Duodenal mucosa (tissue), 2 donors: Measurements from ENCODE around the gene IER3IP1.
A peak's percentile ranks its signal among the peaks of the same experiment; 100 is the strongest.
"Not testable (repeated sequence)": the region's sequence is repeated elsewhere in the genome, so short reads cannot be mapped to it uniquely, and the experiment has no call there.

Experiments
- H3K27ac ChIP-seq: one replicate; pipeline ENCODE4 v1.7.0; 2013; ENCODE audit warnings: low read depth, low read length
- H3K27me3 ChIP-seq, 2 donors: one replicate each; pipeline ENCODE4 v1.7.0; 2013; ENCODE audit warnings: low read length in 2 of 2, control low read depth in 1 of 2; ENCODE audit not compliant: insufficient read depth in 2 of 2, control insufficient read depth in 1 of 2
- H3K36me3 ChIP-seq, 2 donors: one replicate each; pipeline ENCODE4 v1.7.0; 2013; ENCODE audit warnings: low read length in 2 of 2, control low read depth in 1 of 2; ENCODE audit not compliant: insufficient read depth in 2 of 2, control insufficient read depth in 1 of 2
- H3K4me1 ChIP-seq, 2 donors: one replicate each; pipeline ENCODE4 v1.7.0; 2013; ENCODE audit warnings: low read length in 2 of 2, control low read depth in 1 of 2; ENCODE audit not compliant: insufficient read depth in 2 of 2, control insufficient read depth in 1 of 2
- H3K4me3 ChIP-seq, 2 donors: one replicate each; pipeline ENCODE4 v1.7.0; 2013; ENCODE audit warnings: low read length in 2 of 2, low read depth in 1 of 2
- H3K9ac ChIP-seq, 2 donors: one replicate each; pipeline ENCODE4 v1.7.0; 2013; ENCODE audit warnings: low read length in 2 of 2, low read depth in 1 of 2
- H3K9me3 ChIP-seq, 2 donors: one replicate each; pipeline ENCODE4 v1.7.0; 2013; ENCODE audit warnings: low read length in 2 of 2, control low read depth in 1 of 2; ENCODE audit not compliant: control insufficient read depth in 1 of 2

Gene IER3IP1

DNA sequence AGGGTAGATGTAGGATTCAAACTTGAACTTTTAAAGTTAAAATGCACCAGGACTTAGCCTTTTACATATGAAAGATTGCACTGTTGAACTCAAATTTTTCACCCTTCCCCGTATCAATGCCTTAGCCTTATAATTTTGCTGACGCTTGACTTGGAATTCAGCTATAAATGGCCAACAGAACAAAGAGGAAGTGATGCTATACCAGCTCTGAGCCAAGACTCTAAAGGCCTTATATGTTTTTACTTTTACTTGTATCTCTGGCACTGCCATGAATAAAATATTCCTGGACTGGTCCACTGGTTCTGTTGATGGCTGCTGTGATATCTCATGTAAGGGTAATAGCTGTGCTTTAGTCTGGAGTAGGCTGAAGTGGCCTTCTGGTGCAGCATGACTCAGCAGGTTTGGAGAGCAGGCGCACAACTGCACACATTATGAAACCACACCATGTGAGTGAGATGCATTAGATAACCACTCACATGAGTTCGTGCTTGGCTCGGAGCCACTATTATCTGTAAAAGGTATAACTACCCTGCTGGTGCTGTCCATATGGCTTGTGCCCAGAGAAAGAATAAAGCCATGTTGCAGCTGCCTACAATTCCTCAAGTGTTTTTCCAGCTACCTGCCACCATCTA lies 8.4 kb upstream of the IER3IP1 start:
- Histone ChIP-seq H3K9ac (no peak overlapping the region), H3K9me3 (peaks cover 7 to 11% of the 10 kb centered on the region in 2 donors), H3K27me3 (no peaks in the 10 kb centered on the region), H3K4me3 (no peak overlapping the region), H3K4me1 (no peaks in the 10 kb centered on the region), H3K36me3 (no peaks in the 10 kb centered on the region), H3K27ac (no peak overlapping the region)

DNA sequence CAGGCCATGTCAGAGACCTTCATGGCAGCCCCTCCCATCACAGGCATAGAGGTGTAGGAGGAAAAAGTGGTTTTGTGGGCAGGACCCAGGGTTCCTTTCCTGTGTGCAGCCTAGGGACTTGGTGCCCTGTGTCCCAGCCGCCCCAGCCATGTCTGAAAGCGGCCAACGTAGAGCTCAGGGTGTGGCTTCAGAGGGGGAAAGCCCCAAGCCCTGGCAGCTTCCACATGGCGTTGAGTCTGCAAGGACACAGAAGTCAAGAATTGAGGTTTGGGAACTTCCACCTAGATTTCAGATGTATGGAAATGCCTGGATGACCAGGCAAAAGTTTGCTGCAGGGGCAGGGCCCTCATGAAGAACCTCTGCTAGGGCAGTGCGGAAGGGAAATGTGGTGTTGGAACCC lies 6.0 kb upstream of the IER3IP1 start:
- not testable (repeated sequence) for H3K36me3 ChIP-seq, H3K4me3 ChIP-seq, H3K9ac ChIP-seq, H3K4me1 ChIP-seq, H3K27me3 ChIP-seq, H3K27ac ChIP-seq
- H3K9me3 ChIP-seq = peaks cover 7 to 11% of the 10 kb centered on the region in 2 donors

- H3K27ac ChIP-seq = no peak overlapping the region
- H3K4me1 ChIP-seq = no peaks in the 10 kb centered on the region
- no peaks in the 10 kb centered on the region for H3K27me3 ChIP-seq
- H3K4me3 ChIP-seq = no peak overlapping the region
- no peak overlapping the region for H3K9ac ChIP-seq
- H3K9me3 ChIP-seq = peaks cover 7 to 11% of the 10 kb centered on the region in 2 donors
- no peaks in the 10 kb centered on the region for H3K36me3 ChIP-seq
Observed at GRCh38 chr18:47180765-47181164, 4.6 kb upstream of the IER3IP1 start.

GRCh38 chr18:47179520-47179919 lies 3.4 kb upstream of the IER3IP1 start:
- Histone ChIP-seq H3K27me3 (no peaks in the 10 kb centered on the region), H3K4me1 (peaks cover 7 to 9% of the 10 kb centered on the region in 2 donors), H3K9me3 (peaks cover 2 to 4% of the 10 kb centered on the region in 2 donors), H3K36me3 (no peaks in the 10 kb centered on the region), H3K9ac (no peak overlapping the region), H3K4me3 (no peak overlapping the region), H3K27ac (no peak overlapping the region)

DNA sequence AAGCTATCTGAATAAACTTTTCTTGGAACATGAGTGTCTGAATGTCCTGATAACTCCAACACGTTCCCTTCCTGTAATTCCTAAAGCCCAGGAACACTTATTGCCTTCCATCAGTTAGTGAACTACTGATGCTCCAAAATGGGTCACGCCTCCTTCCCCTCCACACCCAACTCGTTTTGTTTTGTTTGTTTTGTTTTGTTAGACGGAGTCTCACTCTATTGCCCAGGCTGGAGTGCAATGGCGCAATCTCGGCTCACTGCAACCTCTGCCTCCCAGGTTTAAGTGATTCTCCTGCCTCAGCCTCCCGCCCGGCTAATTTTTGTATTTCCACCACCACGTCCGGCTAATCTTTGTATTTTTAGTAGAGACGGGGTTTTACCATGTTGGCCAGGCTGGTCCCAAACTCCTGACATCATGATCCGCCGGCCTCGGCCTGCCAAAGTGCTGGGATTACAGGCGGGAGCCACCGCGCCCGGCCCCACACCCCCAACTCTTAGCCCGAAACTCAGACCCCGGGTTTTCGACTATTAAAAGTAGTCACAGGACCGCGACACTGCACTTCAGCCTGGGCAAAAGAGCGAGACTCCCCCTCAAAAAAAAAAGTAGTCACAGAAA lies 774 bp downstream of the IER3IP1 start:
- peak overlapping the region; percentile 78 to 88 for H3K9ac ChIP-seq
- peaks cover 0 to 5% of the 10 kb centered on the region in 2 donors for H3K36me3 ChIP-seq
- H3K4me3 ChIP-seq = peak overlapping the region; percentile 88
- H3K4me1 ChIP-seq = peaks cover 17 to 18% of the 10 kb centered on the region in 2 donors
- H3K9me3 ChIP-seq = no peaks in the 10 kb centered on the region
- no peaks in the 10 kb centered on the region for H3K27me3 ChIP-seq
- no peak overlapping the region for H3K27ac ChIP-seq

GRCh38 chr18:47174545-47175116 lies 1.5 kb downstream of the IER3IP1 start:
- Histone ChIP-seq H3K4me1 (peaks cover 17 to 18% of the 10 kb centered on the region in 2 donors), H3K36me3 (peaks cover 0 to 5% of the 10 kb centered on the region in 2 donors), H3K4me3 (peak overlapping the region; percentile 88), H3K9ac (peak overlapping the region; percentile 78 to 88), H3K9me3 (no peaks in the 10 kb centered on the region), H3K27ac (no peak overlapping the region), H3K27me3 (no peaks in the 10 kb centered on the region)

GRCh38 chr18:47172476-47172875 lies 3.7 kb downstream of the IER3IP1 start:
- H3K9ac ChIP-seq = no peak overlapping the region
- no peaks in the 10 kb centered on the region for H3K27me3 ChIP-seq
- no peak overlapping the region for H3K4me3 ChIP-seq
- H3K27ac ChIP-seq = no peak overlapping the region
- H3K36me3 ChIP-seq = peaks cover 0 to 5% of the 10 kb centered on the region in 2 donors
- H3K4me1 ChIP-seq = peaks cover 17 to 18% of the 10 kb centered on the region in 2 donors
- no peaks in the 10 kb centered on the region for H3K9me3 ChIP-seq

DNA sequence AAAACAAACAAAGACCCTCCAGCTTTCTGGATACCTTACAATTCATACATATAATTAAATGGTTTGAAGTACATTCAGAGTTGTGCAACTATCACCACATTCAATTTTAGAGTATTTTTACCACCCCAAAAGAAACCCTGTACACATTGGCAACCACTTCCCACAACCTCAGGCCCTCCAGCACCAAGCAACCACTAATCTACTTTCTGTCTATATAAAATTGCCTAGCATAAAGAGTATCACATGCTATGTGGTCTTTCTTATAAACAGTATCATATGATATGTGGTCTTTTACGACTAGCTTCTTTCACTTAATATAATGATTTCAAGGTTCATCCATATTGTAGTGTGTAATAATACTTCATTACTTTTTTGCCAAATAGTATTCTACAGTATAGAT lies 7.3 kb downstream of the IER3IP1 start:
- no peak overlapping the region for H3K27ac ChIP-seq
- H3K36me3 ChIP-seq = peaks cover 0 to 5% of the 10 kb centered on the region in 2 donors
- H3K27me3 ChIP-seq = no peaks in the 10 kb centered on the region
- no peak overlapping the region for H3K4me3 ChIP-seq
- H3K9me3 ChIP-seq = no peaks in the 10 kb centered on the region
- peaks cover 3 to 5% of the 10 kb centered on the region in 2 donors for H3K4me1 ChIP-seq
- no peak overlapping the region for H3K9ac ChIP-seq

DNA sequence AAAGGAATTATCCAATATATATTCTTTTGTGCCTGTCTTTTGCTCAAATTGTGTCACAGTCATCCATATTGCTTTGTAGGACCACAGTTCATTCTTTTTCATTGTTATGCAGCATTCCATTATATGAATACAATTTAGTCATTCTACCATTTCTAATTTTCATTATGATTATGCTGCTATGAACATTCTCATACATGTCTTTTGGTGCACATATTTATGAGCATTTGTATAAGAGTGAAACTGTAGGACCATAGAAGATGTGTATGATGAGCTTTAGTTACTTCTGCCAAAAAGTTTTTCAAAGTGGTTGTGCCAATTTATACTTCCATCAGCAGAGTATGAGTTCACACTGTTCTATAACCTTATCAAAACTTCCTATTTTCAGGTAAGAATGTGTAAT lies 7.7 kb downstream of the IER3IP1 start:
- Histone ChIP-seq H3K9ac (no peak overlapping the region), H3K27ac (no peak overlapping the region), H3K4me3 (no peak overlapping the region), H3K27me3 (no peaks in the 10 kb centered on the region), H3K36me3 (peaks cover 0 to 5% of the 10 kb centered on the region in 2 donors), H3K4me1 (peaks cover 0 to under 1% of the 10 kb centered on the region in 2 donors), H3K9me3 (no peaks in the 10 kb centered on the region)

GRCh38 chr18:47166294-47166693 lies 9.9 kb downstream of the IER3IP1 start:
- H3K27ac ChIP-seq = no peak overlapping the region
- H3K4me3 ChIP-seq = no peak overlapping the region
- H3K4me1 ChIP-seq = no peaks in the 10 kb centered on the region
- no peaks in the 10 kb centered on the region for H3K27me3 ChIP-seq
- H3K36me3 ChIP-seq = no peaks in the 10 kb centered on the region
- H3K9me3 ChIP-seq = no peaks in the 10 kb centered on the region
- no peak overlapping the region for H3K9ac ChIP-seq
